MM.1S (cell line): ENCODE results near the gene SLC6A20.

Source experiments
- DNase-seq: peaks from one replicate; pipeline ENCODE4 v3.0.0-alpha.2; 2015
- H2AFZ ChIP-seq: fragments of 300-600 bp; sonication (generic); 2 replicates; pipeline ENCODE4 v1.6.0; 2016; ENCODE audit warnings: antibody characterized with exemption, low read length
- H3F3A ChIP-seq: fragments of 300-600 bp; sonication (generic); 2 replicates; pipeline ENCODE4 v1.6.1; 2016; ENCODE audit warnings: mild to moderate bottlenecking, antibody characterized with exemption, low read length, moderate library complexity, mixed read lengths; ENCODE audit not compliant: insufficient read depth
- H3K27ac ChIP-seq: fragments of 300-600 bp; sonication (generic); 2 replicates; pipeline ENCODE4 v1.5.1; 2016; ENCODE audit warnings: mild to moderate bottlenecking, low read length
- H3K27me3 ChIP-seq: fragments of 300-600 bp; sonication (generic); replicated peaks from 2 replicates; pipeline ENCODE4 v1.6.0; 2016; ENCODE audit warnings: low read length; ENCODE audit not compliant: insufficient read depth
- H3K36me3 ChIP-seq: fragments of 300-600 bp; sonication (generic); replicated peaks from 2 replicates; pipeline ENCODE4 v1.6.1; 2016; ENCODE audit warnings: mild to moderate bottlenecking, low read length, mixed read lengths; ENCODE audit not compliant: insufficient read depth
- H3K4me1 ChIP-seq: fragments of 300-600 bp; sonication (generic); 2 replicates; pipeline ENCODE4 v1.6.1; 2016; ENCODE audit warnings: low read length, mixed read lengths
- H3K4me2 ChIP-seq: fragments of 300-600 bp; sonication (generic); 2 replicates; pipeline ENCODE4 v1.6.0; 2016; ENCODE audit warnings: low read depth, low read length
- H3K4me3 ChIP-seq: fragments of 300-600 bp; sonication (generic); 2 replicates; pipeline ENCODE4 v1.5.1; 2016; ENCODE audit warnings: low read length, mixed read lengths
- H3K79me2 ChIP-seq: fragments of 300-600 bp; sonication (generic); 2 replicates; pipeline ENCODE4 v1.6.1; 2016; ENCODE audit warnings: mixed run types, low read length, mixed read lengths
- H3K9ac ChIP-seq: fragments of 300-600 bp; sonication (generic); 2 replicates; pipeline ENCODE4 v1.6.1; 2016; ENCODE audit warnings: low read length, mixed read lengths
- H3K9me2 ChIP-seq: fragments of 300-600 bp; sonication (generic); replicated peaks from 2 replicates; pipeline ENCODE4 v1.6.1; 2016; ENCODE audit warnings: mild to moderate bottlenecking, low read length, mixed read lengths; ENCODE audit not compliant: insufficient read depth
- H3K9me3 ChIP-seq: fragments of 300-600 bp; sonication (generic); replicated peaks from 2 replicates; pipeline ENCODE4 v1.6.1; 2016; ENCODE audit warnings: mild to moderate bottlenecking, low read length, mixed read lengths; ENCODE audit not compliant: insufficient read depth
- H4K20me1 ChIP-seq: fragments of 300-600 bp; sonication (generic); 2 replicates; pipeline ENCODE4 v1.6.1; 2016; ENCODE audit warnings: mild to moderate bottlenecking, low read length, moderate library complexity, mixed read lengths; ENCODE audit not compliant: insufficient read depth
- CTCF ChIP-seq: fragments of 300-600 bp; sonication (generic); IDR thresholded peaks from 2 replicates; pipeline ENCODE4 v1.5.1; 2016; ENCODE audit warnings: antibody characterized with exemption, low read length, mixed read lengths
- EZH2 ChIP-seq: fragments of 300-600 bp; sonication (generic); optimal IDR thresholded peaks from 2 replicates; pipeline ENCODE3; 2017; ENCODE audit warnings: low read depth, mild to moderate bottlenecking, antibody characterized with exemption, low read length, mixed read lengths
- EZH2phosphoT487 ChIP-seq: fragments of 300-600 bp; sonication (generic); IDR thresholded peaks from 2 replicates; pipeline ENCODE4 v1.6.1; 2018; ENCODE audit warnings: antibody characterized with exemption, low read length

The SLC6A20 gene

GRCh38 chr3:45711931-45712330 lies 84.4 kb downstream of the SLC6A20 start:
- peaks cover 11% of the 10 kb centered on the region; the same call in 1 of the 2 replicates for H3K36me3 ChIP-seq
- H4K20me1 ChIP-seq, result no peaks in the 10 kb centered on the region
- no peak overlapping the region for H3K9ac ChIP-seq
- H3K27ac ChIP-seq, result no peak overlapping the region
- 0 out of 2 replicates have a peak, but pooled peaks cover 2% of the 10 kb centered on the region for H3K79me2 ChIP-seq
- no peaks in the 10 kb centered on the region for H3K9me3 ChIP-seq
- no peak for DNase-seq
- no peaks in the 10 kb centered on the region for H3F3A ChIP-seq
- H2AFZ ChIP-seq, result no peak overlapping the region
- no peak for TF ChIP-seq EZH2phosphoT487
- TF ChIP-seq EZH2, result no peak
- TF ChIP-seq CTCF, result no peak
- H3K4me1 ChIP-seq, result no peaks in the 10 kb centered on the region
- no peak overlapping the region for H3K4me2 ChIP-seq
- H3K27me3 ChIP-seq, result no peaks in the 10 kb centered on the region
- H3K9me2 ChIP-seq, result no peaks in the 10 kb centered on the region
- H3K4me3 ChIP-seq, result no peak overlapping the region

GRCh38 chr3:45705839-45706808 lies 90.2 kb downstream of the SLC6A20 start:
- no peaks in the 10 kb centered on the region for H3K4me1 ChIP-seq
- H4K20me1 ChIP-seq, result no peaks in the 10 kb centered on the region; the same call in 1 of the 2 replicates

More at GRCh38 chr3:45705839-45706808, 90.2 kb downstream of the SLC6A20 start:
- H3K9ac ChIP-seq, result no peak overlapping the region
- peaks cover 23% of the 10 kb centered on the region; the same call in 1 of the 2 replicates for H3K36me3 ChIP-seq
- H3K79me2 ChIP-seq, result peaks cover 45% of the 10 kb centered on the region
- no peak overlapping the region for H3K4me2 ChIP-seq
- H3K9me3 ChIP-seq, result no peaks in the 10 kb centered on the region
- H3K27ac ChIP-seq, result no peak overlapping the region
- TF ChIP-seq EZH2phosphoT487, result no peak
- TF ChIP-seq CTCF, result no peak
- no peak for TF ChIP-seq EZH2
- H3K9me2 ChIP-seq, result no peaks in the 10 kb centered on the region
- H3F3A ChIP-seq, result no peaks in the 10 kb centered on the region
- H3K4me3 ChIP-seq, result no peak overlapping the region
- no peaks in the 10 kb centered on the region for H3K27me3 ChIP-seq
- DNase-seq, result no peak
- H2AFZ ChIP-seq, result no peak overlapping the region
